Measurements from ENCODE around the gene EVA1C.

EVA1C gene

GRCh38 chr21:32391755-32392154 lies 20.8 kb upstream of the EVA1C start:
- DNase-seq: no peak

GRCh38 chr21:32392299-32392879 lies 20.1 kb upstream of the EVA1C start:
- no peak for DNase-seq

GRCh38 chr21:32392880-32393676 lies 19.4 kb upstream of the EVA1C start, which contains the start of gene URB1:
TSS of gene URB1 (minus strand) at chr21:32393012. CDS start at chr21:32392910, 102 bp downstream.
- peak; percentile 94 for DNase-seq

GRCh38 chr21:32393677-32394001 lies 18.9 kb upstream of the EVA1C start:
- no peak for DNase-seq

- DNase-seq: peak; percentile 25
Measured at GRCh38 chr21:32403201-32403777, 9.2 kb upstream of the EVA1C start.

GRCh38 chr21:32406405-32406804 lies 6.1 kb upstream of the EVA1C start:
- no peak for DNase-seq

GRCh38 chr21:32410291-32410690 lies 2.2 kb upstream of the EVA1C start:
- no peak for DNase-seq

GRCh38 chr21:32410916-32411315 lies 1.6 kb upstream of the EVA1C start:
- no peak for DNase-seq

GRCh38 chr21:32411350-32412161 lies 950 bp upstream of the EVA1C start:
- DNase-seq: peak; percentile 15

- no peak for DNase-seq
Measured at GRCh38 chr21:32413015-32413504, 554 bp downstream of the EVA1C start.

GRCh38 chr21:32413697-32414578 lies 1.4 kb downstream of the EVA1C start:
- DNase-seq: no peak

- DNase-seq: no peak
Measured at GRCh38 chr21:32414579-32415358, 2.3 kb downstream of the EVA1C start.

- DNase-seq: no peak
Measured at GRCh38 chr21:32415451-32416398, 3.2 kb downstream of the EVA1C start.

- DNase-seq: no peak
Measured at GRCh38 chr21:32418146-32418545, 5.6 kb downstream of the EVA1C start.

GRCh38 chr21:32422064-32422463 lies 9.6 kb downstream of the EVA1C start:
- no peak for DNase-seq

GRCh38 chr21:32423320-32424190 lies 11.0 kb downstream of the EVA1C start:
- no peak for DNase-seq

- no peak for DNase-seq
Measured at GRCh38 chr21:32424191-32424535, 11.7 kb downstream of the EVA1C start.

- DNase-seq: no peak
Measured at GRCh38 chr21:32424674-32425073, 12.2 kb downstream of the EVA1C start.

- DNase-seq: no peak
Measured at GRCh38 chr21:32425628-32426027, 13.1 kb downstream of the EVA1C start.

Measured in effector CD8-positive, alpha-beta T cell (primary cell).